GM19324 (cell line): ENCODE measurements around the gene CAMTA1.

Source experiments
- ATAC-seq: cut with Tn5 transposase; IDR thresholded peaks from one replicate; pipeline ENCODE4 v1.9.1; 2021; ENCODE audit warnings: mild to moderate bottlenecking, moderate library complexity; ENCODE audit not compliant: unreplicated experiment, low FRiP score

Gene CAMTA1

GRCh38 chr1:7726623-7727022 is 941.4 kb downstream of the CAMTA1 start:
- no peak for ATAC-seq

GRCh38 chr1:7727809-7728471 is 942.7 kb downstream of the CAMTA1 start:
- ATAC-seq: no peak

- ATAC-seq: no peak
These were observed 944.5 kb downstream of the CAMTA1 start for GRCh38 chr1:7729761-7730160.

- no peak for ATAC-seq
These were observed 947.1 kb downstream of the CAMTA1 start for GRCh38 chr1:7732331-7732730.

- no peak for ATAC-seq
These were observed 948.0 kb downstream of the CAMTA1 start for GRCh38 chr1:7733276-7733675.

- ATAC-seq: no peak
These were observed 952.8 kb downstream of the CAMTA1 start for GRCh38 chr1:7738044-7738443.

GRCh38 chr1:7743346-7743745 is 958.1 kb downstream of the CAMTA1 start:
- ATAC-seq: no peak

- no peak for ATAC-seq
These were observed 959.6 kb downstream of the CAMTA1 start for GRCh38 chr1:7744882-7745281.

GRCh38 chr1:7745783-7746182 is 960.5 kb downstream of the CAMTA1 start:
- no peak for ATAC-seq

- no peak for ATAC-seq
These were observed 962.4 kb downstream of the CAMTA1 start for GRCh38 chr1:7747605-7748004.

GRCh38 chr1:7749126-7749525 is 963.9 kb downstream of the CAMTA1 start:
- ATAC-seq: no peak

- no peak for ATAC-seq
These were observed 965.9 kb downstream of the CAMTA1 start for GRCh38 chr1:7751174-7751573.

GRCh38 chr1:7752512-7753417 is 967.5 kb downstream of the CAMTA1 start:
- no peak for ATAC-seq

- ATAC-seq: no peak
These were observed 968.4 kb downstream of the CAMTA1 start for GRCh38 chr1:7753641-7754040.

GRCh38 chr1:7754234-7754633 is 969.0 kb downstream of the CAMTA1 start:
- no peak for ATAC-seq

- ATAC-seq: no peak
These were observed 970.2 kb downstream of the CAMTA1 start for GRCh38 chr1:7755448-7755847.

- no peak for ATAC-seq
These were observed 975.0 kb downstream of the CAMTA1 start for GRCh38 chr1:7760245-7760644.

GRCh38 chr1:7761103-7761502 is 975.8 kb downstream of the CAMTA1 start:
- no peak for ATAC-seq

- no peak for ATAC-seq
These were observed 981.9 kb downstream of the CAMTA1 start for GRCh38 chr1:7767176-7767575.

- no peak for ATAC-seq
These were observed 983.3 kb downstream of the CAMTA1 start for GRCh38 chr1:7768583-7768982.

GRCh38 chr1:7769673-7770412 is 984.6 kb downstream of the CAMTA1 start:
- no peak for ATAC-seq
